PC-3 (cell line): ENCODE measurements around the gene SLC25A26. TPM values are rescaled to one million over a fixed set of nuclear protein-coding genes. Genes with fewer than 3 reads are reported as not detected.

ENCODE experiments used
- ATAC-seq: fragments of 200-7000 bp; cut with Tn5 transposase; 2 replicates; pipeline ENCODE4 v1.9.1; 2020; ENCODE audit warnings: mild to moderate bottlenecking, moderate library complexity
- BruUV-seq: library from RNA; stranded (reverse); fragments of 400-500 nt; replicated peaks from 2 replicates; lab custom pipeline; 2021; lab: Mats Ljungman, UMichigan
- CTCF ChIA-PET: fragments of 300-600 bp; sonication (Branson Sonifier 250); formaldehyde crosslinking; loops from one replicate; lab custom pipeline; 2022; ENCODE audit warnings: antibody characterized with exemption; lab: Charles Lee
- POLR2A ChIA-PET: fragments of 300-600 bp; sonication (Branson Sonifier 250); formaldehyde crosslinking; loops from one replicate; lab custom pipeline; 2022; ENCODE audit warnings: antibody characterized with exemption; ENCODE audit not compliant: unreplicated experiment; lab: Charles Lee
- DNase-seq: peaks from one replicate; pipeline ENCODE4 v3.0.0-alpha.2; 2015
- H2AFZ ChIP-seq: fragments of 300-600 bp; sonication (generic); 2 replicates; pipeline ENCODE4 v1.6.0; 2016; ENCODE audit warnings: antibody characterized with exemption, low read length
- H3F3A ChIP-seq: fragments of 300-600 bp; sonication (generic); one replicate; pipeline ENCODE4 v1.6.0; 2017; ENCODE audit warnings: antibody characterized with exemption, low read length, control low read depth, mild to moderate bottlenecking; ENCODE audit not compliant: unreplicated experiment
- H3K27ac ChIP-seq: fragments of 300-600 bp; sonication (generic); 2 replicates; pipeline ENCODE4 v1.5.1; 2016; ENCODE audit warnings: mild to moderate bottlenecking, low read length
- H3K27me3 ChIP-seq: fragments of 300-600 bp; sonication (generic); 2 replicates; pipeline ENCODE4 v1.6.1; 2016; ENCODE audit warnings: low read length, mixed read lengths
- H3K36me3 ChIP-seq: fragments of 300-600 bp; sonication (generic); 2 replicates; pipeline ENCODE4 v1.6.1; 2016; ENCODE audit warnings: low read depth, mixed run types, low read length, mixed read lengths
- H3K4me1 ChIP-seq: fragments of 300-600 bp; sonication (generic); 2 replicates; pipeline ENCODE4 v1.5.1; 2016; ENCODE audit warnings: low read length; ENCODE audit not compliant: insufficient read depth
- H3K4me2 ChIP-seq: fragments of 300-600 bp; sonication (generic); 2 replicates; pipeline ENCODE4 v1.6.0; 2016; ENCODE audit warnings: low read length
- H3K4me3 ChIP-seq: fragments of 300-600 bp; sonication (generic); 2 replicates; pipeline ENCODE4 v1.5.1; 2016; ENCODE audit warnings: mild to moderate bottlenecking, low read length, mixed read lengths
- H3K79me2 ChIP-seq: fragments of 300-600 bp; sonication (generic); 2 replicates; pipeline ENCODE4 v1.6.1; 2017; ENCODE audit warnings: low read length, mixed read lengths
- H3K9ac ChIP-seq: fragments of 300-600 bp; sonication (generic); 2 replicates; pipeline ENCODE4 v1.6.0; 2016; ENCODE audit warnings: mild to moderate bottlenecking, low read length
- H3K9me2 ChIP-seq: fragments of 300-600 bp; sonication (generic); replicated peaks from 2 replicates; pipeline ENCODE4 v1.6.1; 2016; ENCODE audit warnings: mixed run types, low read length, mixed read lengths
- H3K9me3 ChIP-seq: fragments of 300-600 bp; sonication (generic); 2 replicates; pipeline ENCODE4 v1.6.1; 2016; ENCODE audit warnings: low read length, mixed read lengths
- H4K20me1 ChIP-seq: fragments of 300-600 bp; sonication (generic); 2 replicates; pipeline ENCODE4 v1.6.1; 2016; ENCODE audit warnings: low read length, mixed read lengths
- CTCF ChIP-seq: fragments of 300-600 bp; sonication (generic); conservative IDR thresholded peaks from 2 replicates; pipeline ENCODE4 v1.5.1; 2017; ENCODE audit warnings: antibody characterized with exemption, low read depth, mild to moderate bottlenecking, low read length
- EZH2 ChIP-seq: fragments of 300-600 bp; sonication (generic); IDR thresholded peaks from one replicate; pipeline ENCODE4 v1.6.1; 2017; ENCODE audit warnings: antibody characterized with exemption, mild to moderate bottlenecking, low read length; ENCODE audit not compliant: unreplicated experiment
- EZH2phosphoT487 ChIP-seq: fragments of 300-600 bp; sonication (generic); IDR thresholded peaks from 2 replicates; pipeline ENCODE4 v1.6.1; 2018; ENCODE audit warnings: mild to moderate bottlenecking, antibody characterized with exemption, low read length, borderline replicate concordance
- intact Hi-C: fragments of 100-400 bp; cut with micrococcal nuclease; formaldehyde crosslinking; loops from 2 replicates; pipeline ENCODE4 v1.9.0; 2023
- total RNA-seq: library from RNA; depleted of rRNA; stranded (reverse); fragments of >200 nt; gene quantifications from 2 replicates; pipeline ENCODE4 v1.2.3, GENCODE V29; 2014

Gene SLC25A26
- total RNA-seq, 1 experiment from 2014 or later = 7.9 TPM

GRCh38 chr3:66371432-66371831 lies 150.6 kb downstream of the SLC25A26 start:
- no peaks in the 10 kb centered on the region; the same call in 1 of the 2 replicates for H3K4me1 ChIP-seq
- intact Hi-C loops = no loop called here
- DNase-seq (no peak), ATAC-seq (no peak)
- H2AFZ ChIP-seq = no peak overlapping the region
- H3F3A ChIP-seq = no peaks in the 10 kb centered on the region
- no peaks in the 10 kb centered on the region for H3K27me3 ChIP-seq
- no peak overlapping the region for H3K4me2 ChIP-seq
- CTCF ChIA-PET = no interaction called here
- POLR2A ChIA-PET = no interaction called here
- no peaks in the 10 kb centered on the region for H3K9me2 ChIP-seq
- no peaks in the 10 kb centered on the region for H3K9me3 ChIP-seq
- H4K20me1 ChIP-seq = no peaks in the 10 kb centered on the region
- no peak overlapping the region for H3K9ac ChIP-seq
- no peak for TF ChIP-seq EZH2
- TF ChIP-seq CTCF = no peak
- TF ChIP-seq EZH2phosphoT487 = no peak
- H3K27ac ChIP-seq = no peak overlapping the region
- H3K36me3 ChIP-seq = no peaks in the 10 kb centered on the region; the same call in 1 of the 2 replicates
- H3K4me3 ChIP-seq = no peak overlapping the region
- BruUV-seq = no TSS peak
- no peaks in the 10 kb centered on the region for H3K79me2 ChIP-seq

- no peaks in the 10 kb centered on the region; the same call in 1 of the 2 replicates for H3K36me3 ChIP-seq
- H3K27ac ChIP-seq = no peak overlapping the region
- H3K9me3 ChIP-seq = no peaks in the 10 kb centered on the region
- intact Hi-C loops = loop anchor here (1.0 kb wide), 2 partner anchors 97 to 119 kb away; no protein-coding TSS in a partner anchor
- H2AFZ ChIP-seq = no peak overlapping the region
- H4K20me1 ChIP-seq = no peaks in the 10 kb centered on the region
- H3K9me2 ChIP-seq = no peaks in the 10 kb centered on the region
- DNase-seq (peak; percentile 28), ATAC-seq (peak; percentile 92)
- H3K4me3 ChIP-seq = no peak overlapping the region
- H3K4me1 ChIP-seq = no peaks in the 10 kb centered on the region; the same call in 1 of the 2 replicates
- no peaks in the 10 kb centered on the region for H3K79me2 ChIP-seq
- H3F3A ChIP-seq = no peaks in the 10 kb centered on the region
- TF ChIP-seq EZH2phosphoT487 = no peak
- peak; percentile 42; the same call in 1 of the 2 replicates for TF ChIP-seq CTCF
- H3K27me3 ChIP-seq = no peaks in the 10 kb centered on the region
- no TSS peak for BruUV-seq
- POLR2A ChIA-PET = no interaction called here
- CTCF ChIA-PET = interaction anchor here (0.6 to 0.7 kb wide), 3 partner anchors 93 to 118 kb away, joined by 3 to 4 read pairs (median 4); no protein-coding TSS in a partner anchor
- H3K9ac ChIP-seq = no peak overlapping the region
- H3K4me2 ChIP-seq = no peak overlapping the region
Measured at GRCh38 chr3:66372681-66373350, 152.0 kb downstream of the SLC25A26 start.

GRCh38 chr3:66376568-66376967 lies 155.8 kb downstream of the SLC25A26 start:
- Histone ChIP-seq H3K9ac (no peak overlapping the region), H3K4me2 (no peak overlapping the region), H3K4me3 (no peak overlapping the region), H3K27ac (no peak overlapping the region), H3K79me2 (no peaks in the 10 kb centered on the region), H3K27me3 (no peaks in the 10 kb centered on the region), H3K4me1 (no peaks in the 10 kb centered on the region; the same call in 1 of the 2 replicates), H4K20me1 (no peaks in the 10 kb centered on the region), H3K9me2 (no peaks in the 10 kb centered on the region), H2AFZ (no peak overlapping the region), H3K36me3 (no peaks in the 10 kb centered on the region; the same call in 1 of the 2 replicates), H3F3A (no peaks in the 10 kb centered on the region), H3K9me3 (no peaks in the 10 kb centered on the region)
- ChIA-PET CTCF (no interaction called here), POLR2A (no interaction called here)
- no peak for TF ChIP-seq EZH2
- TF ChIP-seq CTCF = no peak
- TF ChIP-seq EZH2phosphoT487 = no peak
- intact Hi-C loops = no loop called here
- peak; percentile 16 for DNase-seq
- BruUV-seq = no TSS peak
- no peak for ATAC-seq
